Naive thymus-derived CD8-positive, alpha-beta T cell (primary cell): Measurements from ENCODE around the gene HOXC13. TPM values are rescaled to one million over a fixed set of nuclear protein-coding genes. Genes with fewer than 3 reads are reported as not detected.

Source experiments
- ATAC-seq, 2 donors: fragments of 150-1000 bp; cut with Tn5 transposase in 1 of 2; sonication (Bioruptor Pico), chemical (Tn5 transposase) in 1 of 2; 1 replicate in 1 of 2; 2 replicates in 1 of 2; pipeline ENCODE4 v1.10.0; 2021; ENCODE audit warnings: mild to moderate bottlenecking in 2 of 2, moderate library complexity in 2 of 2
- POLR2A ChIA-PET: fragments of 350-600 bp; sonication (Branson Sonifier 250); formaldehyde crosslinking; loops from one replicate; lab custom pipeline; 2021; ENCODE audit warnings: antibody characterized with exemption; lab: Charles Lee
- DNase-seq, 10 donors: peaks; one replicate each; pipeline versions ENCODE4 v3.0.0 to v3.0.0-alpha.2; 2020 to 2022
- H3K27ac Mint-ChIP-seq, 10 donors: one replicate each; pipeline ENCODE4 v1.8.0; 2020 to 2022; ENCODE audit warnings: mild to moderate bottlenecking in 10 of 10, mixed read lengths in 10 of 10, moderate library complexity in 4 of 10, inconsistent platforms in 1 of 10
- H3K27me3 Mint-ChIP-seq, 5 donors: one replicate each; pipeline ENCODE4 v1.8.0; 2021 to 2022; ENCODE audit warnings: mixed read lengths in 5 of 5
- H3K36me3 Mint-ChIP-seq, 3 donors: one replicate each; pipeline ENCODE4 v1.8.0; 2020 to 2022; ENCODE audit warnings: mixed read lengths in 3 of 3, mild to moderate bottlenecking in 2 of 3, inconsistent platforms in 1 of 3
- H3K4me1 Mint-ChIP-seq, 4 donors: one replicate each; pipeline ENCODE4 v1.8.0; 2021 to 2022; ENCODE audit warnings: mixed read lengths in 4 of 4
- H3K4me3 Mint-ChIP-seq, 10 donors: one replicate each; pipeline ENCODE4 v1.8.0; 2020 to 2022; ENCODE audit warnings: mild to moderate bottlenecking in 10 of 10, mixed read lengths in 10 of 10, moderate library complexity in 6 of 10, inconsistent platforms in 1 of 10
- H3K9me3 Mint-ChIP-seq, 9 donors: one replicate each; pipeline ENCODE4 v1.8.0; 2020 to 2022; ENCODE audit warnings: mixed read lengths in 9 of 9, mild to moderate bottlenecking in 3 of 9, inconsistent platforms in 1 of 9, moderate library complexity in 1 of 9
- polyA plus RNA-seq, 3 donors: library from polyadenylated mRNA; unstranded; fragments of 300-500 nt; fragmentation: Illumina TruSeq; gene quantifications; one replicate each; pipeline ENCODE4 v1.2.3, GENCODE V29; 2021
- total RNA-seq, 8 experiments: library from RNA in 2 of 8; stranded (reverse) in 2 of 8; gene quantifications; one replicate each; pipeline ENCODE4 v1.2.3 and lab custom pipeline; 2021 to 2026

HOXC13 gene
- total and polyA plus RNA-seq, 5 experiments from 2014 or later: not detected

DNA sequence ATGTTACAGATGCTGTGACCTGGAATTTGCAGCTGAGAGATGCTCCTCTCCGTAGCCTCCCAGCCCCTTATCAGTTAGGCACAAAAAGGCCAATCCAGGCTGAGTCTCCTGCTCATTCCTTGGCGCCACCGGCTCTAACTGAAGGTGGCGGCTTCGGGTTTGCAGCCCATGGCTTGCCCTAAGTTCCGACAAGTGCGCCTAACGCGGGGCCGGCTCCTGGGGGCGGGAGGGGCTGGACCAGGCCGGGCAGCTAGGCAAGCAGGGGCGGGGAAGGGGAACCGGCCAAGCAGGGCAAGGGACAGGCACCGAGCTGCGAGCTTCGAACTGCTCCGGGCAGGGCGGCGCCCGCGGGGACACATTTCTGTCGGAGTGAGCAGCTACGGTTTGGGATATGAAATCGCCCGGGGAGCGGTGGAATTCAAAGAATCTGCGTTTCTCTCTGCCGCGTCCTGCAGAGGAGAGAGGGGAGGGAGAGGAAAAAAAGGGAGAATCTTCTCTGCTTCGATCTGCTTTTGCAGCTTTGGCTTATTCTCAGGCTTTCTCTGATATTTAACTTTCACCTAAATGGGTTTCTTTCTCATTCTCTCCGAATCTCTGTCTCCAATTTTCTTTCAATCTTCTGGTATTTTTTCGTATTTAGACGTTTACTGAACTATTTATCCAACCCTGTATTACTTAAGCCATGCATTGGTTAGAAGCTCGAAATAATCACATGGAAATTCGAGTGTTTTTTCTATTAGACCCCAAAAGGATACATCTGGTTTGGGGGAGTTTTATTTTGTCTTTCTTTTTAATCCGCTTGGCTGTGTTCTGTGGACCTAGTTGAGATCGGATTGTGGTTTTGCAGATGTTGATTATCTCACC is 14.5 kb downstream of the HOXC13 start:
- Mint-ChIP-seq H3K9me3 (peaks cover 0 to 15% (median 2%) of the 10 kb centered on the region in 9 donors), H3K27me3 (peaks cover 54 to 96% (median 73%) of the 10 kb centered on the region in 5 donors), H3K27ac (peak overlapping the region in 5 of 10 donors; percentile 37 to 91 (median 66)), H3K4me1 (peaks cover 13 to 55% (median 28%) of the 10 kb centered on the region in 4 donors), H3K4me3 (peak overlapping the region in 5 of 10 donors; percentile 8 to 70 (median 41)), H3K36me3 (peaks cover 2 to 5% (median 5%) of the 10 kb centered on the region in 3 donors)
- no peak for DNase-seq
- ATAC-seq: no peak
- POLR2A ChIA-PET: interaction anchor here (0.6 kb wide), 1 partner anchor 614 kb away, joined by 3 read pairs; no protein-coding TSS in a partner anchor

DNA sequence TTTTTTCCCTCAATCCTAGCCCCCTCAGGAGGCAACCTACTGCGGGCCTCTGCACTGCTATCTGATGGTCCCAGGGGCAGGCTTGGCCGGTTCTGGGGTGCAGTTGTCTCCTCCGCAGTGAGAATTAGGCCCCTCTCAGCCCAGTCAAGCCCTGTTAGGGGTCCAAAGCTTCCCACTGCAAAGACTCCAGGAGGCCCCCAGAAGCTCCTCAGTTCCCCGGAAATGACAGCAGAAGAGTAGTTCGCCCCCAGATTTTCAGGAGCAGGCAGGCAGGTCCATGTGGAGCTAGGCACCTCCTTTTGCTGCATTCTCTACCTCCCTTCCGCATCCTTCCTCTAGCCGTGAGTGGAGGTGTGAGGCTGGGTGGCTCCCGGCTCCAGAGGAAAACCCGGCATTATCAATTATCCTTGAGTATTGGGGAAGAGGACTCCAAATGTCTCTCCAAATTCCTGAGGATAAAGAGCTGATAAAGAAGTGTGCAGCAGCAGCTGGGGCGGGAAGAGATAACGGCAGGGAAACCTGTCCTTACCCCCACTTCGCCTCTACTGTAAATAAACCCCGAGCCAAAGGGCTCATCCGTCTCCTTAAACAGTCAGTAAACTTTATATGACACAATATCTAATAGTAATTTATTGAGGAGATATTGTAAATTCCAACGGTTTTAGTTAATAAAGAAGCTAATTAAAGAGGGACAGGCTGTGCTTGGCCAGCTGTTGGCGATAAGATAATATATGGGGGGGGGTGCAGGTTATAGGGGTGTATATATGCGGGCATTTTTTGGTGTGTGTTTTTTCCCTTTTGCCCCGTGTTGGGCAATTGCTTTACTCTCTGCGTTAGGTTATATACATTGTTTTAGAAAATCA is 15.4 kb downstream of the HOXC13 start:
- POLR2A ChIA-PET: no interaction called here
- Mint-ChIP-seq H3K4me3 (peak overlapping the region in 5 of 10 donors; percentile 11 to 24 (median 19)), H3K36me3 (peaks cover 2 to 5% (median 4%) of the 10 kb centered on the region in 3 donors)

DNA sequence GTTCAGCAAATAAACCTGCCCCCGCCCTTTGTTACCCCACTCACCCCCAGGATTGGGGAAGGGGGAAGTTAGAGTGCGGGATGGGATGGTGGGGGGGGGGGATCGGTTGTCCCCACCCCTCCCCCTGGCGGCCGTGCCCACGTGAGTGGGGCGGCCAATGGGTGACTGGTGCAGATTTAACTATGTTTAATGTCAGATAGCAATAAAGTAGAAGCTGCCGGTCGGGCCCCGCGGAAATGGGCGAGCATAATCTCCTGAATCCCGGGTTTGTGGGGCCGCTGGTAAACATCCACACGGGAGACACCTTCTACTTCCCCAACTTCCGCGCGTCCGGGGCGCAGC is 16.0 kb downstream of the HOXC13 start, which contains the start of gene HOXC12:
Gene HOXC12, plus strand, starts transcription at position 210 of the 342 bp plus-strand sequence. Its CDS starts 27 bp downstream, at position 237.
- Mint-ChIP-seq H3K27ac (peak within 1 kb of the TSS in 4 of 10 donors; percentile 46 to 86 (median 59)), H3K4me3 (peak within 1 kb of the TSS in 8 of 10 donors; percentile 8 to 60 (median 22)), H3K9me3 (peaks cover 0 to 15% (median 0%) of the 10 kb centered on the region in 9 donors), H3K4me1 (peaks cover 15 to 58% (median 28%) of the 10 kb centered on the region in 4 donors), H3K36me3 (peaks cover 3 to 5% (median 4%) of the 10 kb centered on the region in 3 donors), H3K27me3 (peaks cover 49 to 95% (median 73%) of the 10 kb centered on the region in 5 donors)
- ATAC-seq: no peak
- no peak for DNase-seq
- POLR2A ChIA-PET: no interaction called here

More for the DNA sequence above, 15.4 kb downstream of the HOXC13 start:
- peaks cover 15 to 55% (median 28%) of the 10 kb centered on the region in 4 donors for H3K4me1 Mint-ChIP-seq
- H3K9me3 Mint-ChIP-seq: peaks cover 0 to 15% (median 0%) of the 10 kb centered on the region in 9 donors
- ATAC-seq (no peak), DNase-seq (no peak)
- H3K27ac Mint-ChIP-seq: peak overlapping the region in 4 of 10 donors; percentile 31 to 86 (median 50)
- peaks cover 50 to 95% (median 73%) of the 10 kb centered on the region in 5 donors for H3K27me3 Mint-ChIP-seq

DNA sequence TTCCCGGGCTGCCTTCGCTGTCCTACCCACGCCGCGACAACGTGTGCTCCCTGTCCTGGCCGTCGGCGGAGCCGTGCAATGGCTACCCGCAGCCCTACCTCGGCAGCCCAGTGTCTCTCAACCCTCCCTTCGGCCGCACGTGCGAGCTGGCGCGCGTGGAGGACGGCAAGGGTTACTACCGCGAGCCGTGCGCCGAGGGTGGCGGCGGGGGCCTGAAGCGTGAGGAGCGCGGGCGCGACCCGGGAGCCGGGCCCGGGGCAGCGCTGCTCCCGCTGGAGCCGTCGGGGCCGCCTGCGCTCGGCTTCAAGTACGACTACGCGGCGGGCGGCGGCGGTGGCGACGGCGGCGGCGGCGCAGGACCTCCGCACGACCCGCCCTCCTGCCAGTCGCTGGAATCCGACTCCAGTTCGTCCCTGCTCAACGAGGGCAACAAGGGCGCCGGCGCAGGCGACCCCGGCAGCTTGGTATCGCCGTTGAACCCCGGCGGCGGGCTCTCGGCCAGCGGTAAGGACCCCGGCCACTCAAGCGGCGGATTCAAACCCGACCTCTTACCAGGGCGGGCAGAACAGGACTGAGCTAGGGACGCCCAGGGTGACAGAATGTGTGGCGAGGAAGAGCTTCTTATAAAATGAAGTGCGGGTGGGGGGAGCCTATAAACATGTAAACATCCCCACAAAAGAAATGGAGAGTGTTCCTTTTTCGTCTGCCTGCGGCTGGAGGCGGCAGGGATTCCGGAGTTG is 16.6 kb downstream of the HOXC13 start:
- H3K9me3 Mint-ChIP-seq: peaks cover 0 to 15% (median 0%) of the 10 kb centered on the region in 9 donors
- peak overlapping the region in 1 of 10 donors; percentile 86 for H3K27ac Mint-ChIP-seq
- peaks cover 15 to 60% (median 31%) of the 10 kb centered on the region in 4 donors for H3K4me1 Mint-ChIP-seq
- ATAC-seq (no peak), DNase-seq (no peak)
- H3K27me3 Mint-ChIP-seq: peaks cover 52 to 95% (median 73%) of the 10 kb centered on the region in 5 donors
- H3K36me3 Mint-ChIP-seq: peaks cover 5 to 6% (median 5%) of the 10 kb centered on the region in 3 donors
- peak overlapping the region in 6 of 10 donors; percentile 15 to 60 (median 36) for H3K4me3 Mint-ChIP-seq
- POLR2A ChIA-PET: no interaction called here

DNA sequence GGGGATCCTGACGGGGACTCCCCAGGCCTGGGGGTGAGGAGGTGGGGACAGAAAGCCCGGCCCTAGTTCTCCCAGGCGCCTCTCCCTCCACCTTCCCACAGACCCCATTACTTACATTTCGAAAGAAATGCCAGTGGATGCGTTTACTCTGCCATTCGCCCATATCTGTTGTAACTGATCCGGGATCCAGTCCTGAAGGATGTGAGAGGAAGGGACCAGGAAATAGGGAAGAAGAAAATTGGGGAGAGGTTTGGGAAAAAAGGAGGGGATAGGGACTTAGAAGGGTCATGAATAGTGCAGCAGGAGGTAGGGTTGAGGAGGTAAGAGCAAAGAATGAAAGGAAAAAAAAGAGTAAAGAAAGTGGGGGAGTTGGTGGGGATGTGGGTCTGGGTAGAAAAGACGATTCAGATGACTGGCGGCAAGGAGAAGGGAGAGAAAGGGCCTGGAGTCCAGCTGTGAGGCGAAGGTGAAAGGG is 17.2 kb downstream of the HOXC13 start:
- POLR2A ChIA-PET: no interaction called here
- Mint-ChIP-seq H3K27ac (peak overlapping the region in 2 of 10 donors; percentile 63 to 83), H3K36me3 (peaks cover 5 to 10% (median 6%) of the 10 kb centered on the region in 3 donors), H3K27me3 (peaks cover 52 to 95% (median 73%) of the 10 kb centered on the region in 5 donors), H3K4me3 (peak overlapping the region in 7 of 10 donors; percentile 4 to 60 (median 36)), H3K4me1 (peaks cover 15 to 55% (median 34%) of the 10 kb centered on the region in 4 donors), H3K9me3 (peaks cover 0 to 15% (median 0%) of the 10 kb centered on the region in 9 donors)
- ATAC-seq: no peak
- no peak for DNase-seq

DNA sequence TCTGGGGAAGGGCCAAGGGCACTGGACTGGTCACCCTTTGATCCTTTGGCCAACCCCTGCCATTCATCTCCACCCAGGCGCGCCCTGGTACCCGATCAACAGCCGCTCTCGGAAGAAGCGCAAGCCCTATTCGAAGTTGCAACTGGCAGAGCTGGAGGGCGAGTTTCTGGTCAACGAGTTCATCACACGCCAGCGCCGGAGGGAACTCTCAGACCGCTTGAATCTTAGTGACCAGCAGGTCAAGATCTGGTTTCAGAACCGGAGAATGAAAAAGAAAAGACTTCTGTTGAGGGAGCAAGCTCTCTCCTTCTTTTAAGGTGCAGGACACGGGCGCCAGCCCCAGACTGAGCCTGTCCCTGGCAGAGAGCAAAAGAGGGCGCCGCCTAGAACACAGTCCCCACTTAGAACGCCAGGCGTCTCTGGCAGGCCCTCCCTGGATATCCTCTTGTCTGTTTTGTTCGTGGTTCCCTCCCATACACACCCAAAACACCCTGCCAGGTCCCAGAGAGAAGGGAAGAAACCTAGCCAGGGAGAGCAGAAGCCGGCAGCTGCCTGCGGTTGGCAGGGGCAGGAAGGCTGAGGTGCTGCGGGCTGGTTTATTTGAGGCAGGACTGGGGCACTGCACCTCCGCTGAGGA is 17.7 kb downstream of the HOXC13 start:
- Mint-ChIP-seq H3K27me3 (peaks cover 48 to 91% (median 69%) of the 10 kb centered on the region in 5 donors), H3K27ac (peak overlapping the region in 1 of 10 donors; percentile 83), H3K4me3 (peak overlapping the region in 6 of 10 donors; percentile 4 to 52 (median 40)), H3K9me3 (peaks cover 0 to 15% (median 0%) of the 10 kb centered on the region in 9 donors), H3K4me1 (peaks cover 12 to 51% (median 31%) of the 10 kb centered on the region in 4 donors), H3K36me3 (peaks cover 5 to 10% (median 6%) of the 10 kb centered on the region in 3 donors)
- DNase-seq: peak in 1 of 10 donors; percentile 32
- ATAC-seq: peak; percentile 55 to 64
- POLR2A ChIA-PET: no interaction called here

DNA sequence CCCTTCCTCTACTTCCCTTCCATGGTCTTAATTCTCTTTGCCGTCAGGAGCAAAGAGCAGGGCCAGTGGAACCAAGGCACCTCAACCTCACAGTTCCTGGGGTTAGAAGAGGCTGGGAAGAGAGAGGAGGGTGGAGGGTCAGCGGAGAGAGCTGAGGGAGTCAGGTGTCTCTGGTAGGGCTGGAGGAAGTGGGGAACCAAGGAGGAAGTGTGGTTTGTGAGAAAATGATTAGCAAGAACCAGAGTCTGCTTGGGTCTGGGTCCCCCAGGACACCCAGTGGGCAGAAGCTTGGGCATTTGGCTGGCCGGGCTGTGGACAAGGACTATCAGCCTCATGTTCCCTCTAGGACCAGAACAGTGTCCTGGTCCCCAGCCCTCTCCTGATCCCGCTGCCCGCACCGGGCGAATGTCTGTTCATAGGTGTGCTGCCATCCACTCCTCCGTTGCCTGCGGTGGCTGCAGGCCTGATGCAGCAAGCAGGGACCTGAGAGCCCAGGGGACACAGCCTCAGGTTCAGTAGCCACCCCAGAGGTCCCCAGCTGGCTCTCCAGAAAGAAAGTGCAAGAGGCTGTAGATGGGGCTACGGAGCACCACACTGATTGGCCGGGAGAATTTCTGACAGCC is 18.4 kb downstream of the HOXC13 start:
- DNase-seq (no peak), ATAC-seq (peak in 1 of 2 donors; percentile 9)
- Mint-ChIP-seq H3K9me3 (peaks cover 0 to 15% (median 3%) of the 10 kb centered on the region in 9 donors), H3K27ac (peak overlapping the region in 1 of 10 donors; percentile 51), H3K27me3 (peaks cover 52 to 88% (median 69%) of the 10 kb centered on the region in 5 donors), H3K4me3 (peak overlapping the region in 3 of 10 donors; percentile 17 to 51 (median 49)), H3K4me1 (peaks cover 12 to 44% (median 28%) of the 10 kb centered on the region in 4 donors), H3K36me3 (peaks cover 5 to 10% (median 6%) of the 10 kb centered on the region in 3 donors)
- POLR2A ChIA-PET: no interaction called here

DNA sequence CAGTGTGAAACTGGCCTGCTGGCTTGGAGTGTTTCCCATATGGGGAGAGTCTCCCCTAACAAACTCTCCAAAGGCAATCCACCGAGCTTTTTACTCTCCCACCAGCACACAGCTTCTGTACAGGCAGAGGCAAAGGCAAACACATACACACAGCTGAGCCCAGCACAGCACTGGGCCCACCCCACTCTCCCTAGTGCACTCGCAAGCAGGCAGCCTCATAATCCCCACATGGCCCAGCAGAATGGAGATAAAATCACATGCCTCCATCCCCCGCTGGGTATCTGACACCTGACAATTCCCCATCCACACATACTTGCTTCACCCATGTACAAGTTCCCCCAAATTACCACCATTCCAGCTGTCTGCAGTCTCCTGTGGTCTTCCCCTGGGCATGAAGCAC is 19.5 kb downstream of the HOXC13 start:
- DNase-seq (no peak), ATAC-seq (no peak)
- H3K4me1 Mint-ChIP-seq: peaks cover 12 to 39% (median 28%) of the 10 kb centered on the region in 4 donors
- POLR2A ChIA-PET: no interaction called here
- peak overlapping the region in 1 of 10 donors; percentile 82 for H3K27ac Mint-ChIP-seq
- peaks cover 54 to 88% (median 67%) of the 10 kb centered on the region in 5 donors for H3K27me3 Mint-ChIP-seq
- H3K4me3 Mint-ChIP-seq: peak overlapping the region in 2 of 10 donors; percentile 20 to 33
- peaks cover 0 to 14% (median 3%) of the 10 kb centered on the region in 9 donors for H3K9me3 Mint-ChIP-seq
- H3K36me3 Mint-ChIP-seq: peaks cover 3 to 10% (median 6%) of the 10 kb centered on the region in 3 donors

DNA sequence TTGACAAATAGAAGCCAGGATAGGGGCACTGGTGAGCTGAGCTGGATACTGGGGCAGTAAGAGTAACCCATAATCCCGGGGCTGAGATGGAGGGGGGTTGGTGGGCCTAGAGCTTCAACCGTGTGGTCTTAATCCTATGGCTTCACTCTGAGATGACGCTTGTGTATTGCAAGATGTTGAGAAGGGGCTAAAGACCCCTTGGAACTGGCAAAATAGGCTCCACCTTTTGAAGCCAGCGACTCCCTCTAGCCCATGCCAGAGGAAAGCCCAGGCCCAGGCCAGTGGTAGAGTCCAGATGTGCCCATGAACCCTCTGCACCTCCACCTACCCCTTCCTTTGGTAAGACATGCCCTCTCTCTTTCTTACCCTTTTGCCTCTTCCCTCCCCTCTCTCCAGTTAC is 20.7 kb downstream of the HOXC13 start:
- peaks cover 18 to 40% (median 32%) of the 10 kb centered on the region in 4 donors for H3K4me1 Mint-ChIP-seq
- peaks cover 49 to 88% (median 67%) of the 10 kb centered on the region in 5 donors for H3K27me3 Mint-ChIP-seq
- H3K27ac Mint-ChIP-seq: peak overlapping the region in 1 of 10 donors; percentile 86
- no peak for ATAC-seq
- peak overlapping the region in 1 of 10 donors; percentile 61 for H3K4me3 Mint-ChIP-seq
- peaks cover 0 to 4% (median 0%) of the 10 kb centered on the region in 9 donors for H3K9me3 Mint-ChIP-seq
- peaks cover 3 to 11% (median 8%) of the 10 kb centered on the region in 3 donors for H3K36me3 Mint-ChIP-seq
- no peak for DNase-seq
- POLR2A ChIA-PET: interaction anchor here (0.9 kb wide), 1 partner anchor 9 kb away, joined by 3 read pairs; no protein-coding TSS in a partner anchor
